Colonic mucosa (tissue), 4 donors: Measurements from ENCODE around the gene ALDH5A1. TPM values are rescaled to one million over a fixed set of nuclear protein-coding genes. Genes with fewer than 3 reads are reported as not detected.

Experiments
- DNase-seq: peaks from one replicate; pipeline ENCODE4 v3.0.0-alpha.2; 2020
- H3K27ac ChIP-seq: fragments of 200-600 bp; one replicate; pipeline ENCODE4 v1.8.0; 2021
- H3K27me3 ChIP-seq: fragments of 200-600 bp; one replicate; pipeline ENCODE4 v1.8.0; 2021
- H3K36me3 ChIP-seq: fragments of 200-600 bp; one replicate; pipeline ENCODE4 v1.8.0; 2021
- H3K4me1 ChIP-seq: fragments of 200-600 bp; one replicate; pipeline ENCODE4 v1.8.0; 2021; ENCODE audit warnings: mild to moderate bottlenecking
- H3K4me3 ChIP-seq: fragments of 200-600 bp; one replicate; pipeline ENCODE4 v1.8.0; 2021
- H3K9ac ChIP-seq, 2 donors: one replicate each; pipeline ENCODE4 v1.7.0; 2013; ENCODE audit warnings: control low read depth in 2 of 2, low read depth in 2 of 2, low read length in 2 of 2
- H3K9me3 ChIP-seq: fragments of 200-600 bp; one replicate; pipeline ENCODE4 v1.8.0; 2021
- CTCF ChIP-seq: fragments of 200-600 bp; IDR thresholded peaks from one replicate; pipeline ENCODE4 v1.8.0; 2022; ENCODE audit warnings: antibody characterized with exemption, mild to moderate bottlenecking
- intact Hi-C: fragments of 100-400 bp; cut with DNase I; formaldehyde crosslinking; loops from one replicate; pipeline ENCODE4 v1.14.1; 2022
- total RNA-seq, 2 donors: library from RNA; stranded (reverse); fragmentation: NEBNext Ultra II Directional in 1 of 2; extraction: Animal tissue kit (Norgen Biotek cat#: 25700) in 1 of 2; gene quantifications; one replicate each; pipeline ENCODE4 v1.2.1, GENCODE V29; 2021
- donor health status: healthy.
- donor health status: DM: no; HTN: no; CAD: no.
- donor health status: DM: no; HTN: no; CAD: no.

The ALDH5A1 gene
- total RNA-seq, 2 donors from 2014 or later, result 12.2 to 16.4 TPM

GRCh38 chr6:24517659-24518543 lies 23.1 kb downstream of the ALDH5A1 start:
- Histone ChIP-seq H3K27me3 (no peaks in the 10 kb centered on the region), H3K9me3 (no peaks in the 10 kb centered on the region), H3K27ac (no peak overlapping the region), H3K4me1 (no peaks in the 10 kb centered on the region), H3K9ac (peak overlapping the region in 1 of 2 donors; percentile 37), H3K4me3 (no peak overlapping the region), H3K36me3 (no peaks in the 10 kb centered on the region)
- DNase-seq, result no peak
- TF ChIP-seq CTCF, result no peak
- intact Hi-C loops, result loop anchor here (10.0 kb wide), 1 partner anchor 83 kb away; no protein-coding TSS in a partner anchor

GRCh38 chr6:24520929-24521546 lies 26.3 kb downstream of the ALDH5A1 start:
- Histone ChIP-seq H3K9me3 (no peaks in the 10 kb centered on the region), H3K4me1 (no peaks in the 10 kb centered on the region), H3K36me3 (no peaks in the 10 kb centered on the region), H3K4me3 (no peak overlapping the region), H3K27me3 (no peaks in the 10 kb centered on the region), H3K9ac (no peak overlapping the region), H3K27ac (no peak overlapping the region)
- peak; percentile 56 for DNase-seq
- TF ChIP-seq CTCF, result peak; percentile 59
- intact Hi-C loops, result no loop called here

- no peak for TF ChIP-seq CTCF
- DNase-seq, result no peak
Measured at GRCh38 chr6:24522228-24523176, 27.7 kb downstream of the ALDH5A1 start.

GRCh38 chr6:24524329-24524728 lies 29.6 kb downstream of the ALDH5A1 start:
- Histone ChIP-seq H3K4me3 (no peak overlapping the region), H3K36me3 (no peaks in the 10 kb centered on the region), H3K9ac (no peak overlapping the region), H3K27me3 (no peaks in the 10 kb centered on the region), H3K27ac (no peak overlapping the region), H3K4me1 (no peaks in the 10 kb centered on the region), H3K9me3 (no peaks in the 10 kb centered on the region)
- intact Hi-C loops, result no loop called here
- no peak for DNase-seq
- TF ChIP-seq CTCF, result no peak

More at GRCh38 chr6:24522228-24523176, 27.7 kb downstream of the ALDH5A1 start:
- Histone ChIP-seq H3K36me3 (no peaks in the 10 kb centered on the region), H3K9ac (no peak overlapping the region), H3K4me1 (no peaks in the 10 kb centered on the region), H3K4me3 (no peak overlapping the region), H3K27ac (no peak overlapping the region), H3K9me3 (no peaks in the 10 kb centered on the region), H3K27me3 (no peaks in the 10 kb centered on the region)
- intact Hi-C loops, result no loop called here

- H3K27me3 ChIP-seq, result no peaks in the 10 kb centered on the region
- DNase-seq, result no peak
- no peaks in the 10 kb centered on the region for H3K36me3 ChIP-seq
- TF ChIP-seq CTCF, result peak; percentile 25
- intact Hi-C loops, result no loop called here
- H3K27ac ChIP-seq, result no peak overlapping the region
- no peak overlapping the region for H3K4me3 ChIP-seq
- H3K9ac ChIP-seq, result no peak overlapping the region
- no peaks in the 10 kb centered on the region for H3K4me1 ChIP-seq
- H3K9me3 ChIP-seq, result no peaks in the 10 kb centered on the region
Measured at GRCh38 chr6:24524805-24525204, 30.0 kb downstream of the ALDH5A1 start.
